ENCODE measurements around the gene TSHZ2.

TSHZ2 gene

GRCh38 chr20:53297154-53297529 is 325.0 kb downstream of the TSHZ2 start:
- Histone ChIP-seq H3K36me3 (no peaks in the 10 kb centered on the region), H3K4me1 (no peaks in the 10 kb centered on the region), H3K27me3 (no peaks in the 10 kb centered on the region), H3K9me3 (no peaks in the 10 kb centered on the region), H3K4me3 (ENCODE audit: low read depth, low read length) (no peak overlapping the region)
- TF ChIP-seq, protein P1, sequence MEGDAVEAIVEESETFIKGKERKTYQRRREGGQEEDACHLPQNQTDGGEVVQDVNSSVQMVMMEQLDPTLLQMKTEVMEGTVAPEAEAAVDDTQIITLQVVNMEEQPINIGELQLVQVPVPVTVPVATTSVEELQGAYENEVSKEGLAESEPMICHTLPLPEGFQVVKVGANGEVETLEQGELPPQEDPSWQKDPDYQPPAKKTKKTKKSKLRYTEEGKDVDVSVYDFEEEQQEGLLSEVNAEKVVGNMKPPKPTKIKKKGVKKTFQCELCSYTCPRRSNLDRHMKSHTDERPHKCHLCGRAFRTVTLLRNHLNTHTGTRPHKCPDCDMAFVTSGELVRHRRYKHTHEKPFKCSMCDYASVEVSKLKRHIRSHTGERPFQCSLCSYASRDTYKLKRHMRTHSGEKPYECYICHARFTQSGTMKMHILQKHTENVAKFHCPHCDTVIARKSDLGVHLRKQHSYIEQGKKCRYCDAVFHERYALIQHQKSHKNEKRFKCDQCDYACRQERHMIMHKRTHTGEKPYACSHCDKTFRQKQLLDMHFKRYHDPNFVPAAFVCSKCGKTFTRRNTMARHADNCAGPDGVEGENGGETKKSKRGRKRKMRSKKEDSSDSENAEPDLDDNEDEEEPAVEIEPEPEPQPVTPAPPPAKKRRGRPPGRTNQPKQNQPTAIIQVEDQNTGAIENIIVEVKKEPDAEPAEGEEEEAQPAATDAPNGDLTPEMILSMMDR (IDR thresholded peaks at IDR 0.05; ENCODE audit: low read depth, low read length), result no peak
- no peak for DNase-seq

DNA sequence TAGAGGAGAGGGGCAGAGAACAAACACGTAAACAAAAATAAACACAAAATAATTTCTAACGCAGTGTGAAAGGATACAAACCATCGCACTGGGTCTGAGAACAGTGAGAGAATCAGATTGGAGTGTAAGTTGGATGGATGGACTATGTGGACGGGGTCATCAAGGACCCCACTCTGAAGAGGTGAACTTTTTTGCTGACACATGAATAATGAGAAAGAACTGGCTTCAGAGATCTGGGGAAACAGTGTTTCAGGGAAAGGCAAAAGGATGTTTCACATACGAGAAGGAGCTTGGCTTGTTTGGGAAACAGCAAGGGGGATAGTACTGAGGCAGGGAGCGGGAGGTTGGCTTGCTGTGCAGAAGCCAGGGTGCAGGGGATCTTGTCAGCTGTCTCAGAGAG is 326.1 kb downstream of the TSHZ2 start:
- Histone ChIP-seq H3K4me3 (ENCODE audit: low read depth, low read length) (no peak overlapping the region), H3K9me3 (no peaks in the 10 kb centered on the region), H3K27me3 (no peaks in the 10 kb centered on the region), H3K36me3 (no peaks in the 10 kb centered on the region), H3K4me1 (no peaks in the 10 kb centered on the region)
- DNase-seq, result no peak
- TF ChIP-seq, protein P1 (IDR thresholded peaks at IDR 0.05; ENCODE audit: low read depth, low read length), result no peak

- TF ChIP-seq, protein P1 (IDR thresholded peaks at IDR 0.05; ENCODE audit: low read depth, low read length), result no peak
- no peak for DNase-seq
- Histone ChIP-seq H3K4me1 (no peaks in the 10 kb centered on the region), H3K27me3 (no peaks in the 10 kb centered on the region), H3K4me3 (ENCODE audit: low read depth, low read length) (no peak overlapping the region), H3K9me3 (no peaks in the 10 kb centered on the region), H3K36me3 (no peaks in the 10 kb centered on the region)
Measured at GRCh38 chr20:53298911-53299310, 326.8 kb downstream of the TSHZ2 start.

DNA sequence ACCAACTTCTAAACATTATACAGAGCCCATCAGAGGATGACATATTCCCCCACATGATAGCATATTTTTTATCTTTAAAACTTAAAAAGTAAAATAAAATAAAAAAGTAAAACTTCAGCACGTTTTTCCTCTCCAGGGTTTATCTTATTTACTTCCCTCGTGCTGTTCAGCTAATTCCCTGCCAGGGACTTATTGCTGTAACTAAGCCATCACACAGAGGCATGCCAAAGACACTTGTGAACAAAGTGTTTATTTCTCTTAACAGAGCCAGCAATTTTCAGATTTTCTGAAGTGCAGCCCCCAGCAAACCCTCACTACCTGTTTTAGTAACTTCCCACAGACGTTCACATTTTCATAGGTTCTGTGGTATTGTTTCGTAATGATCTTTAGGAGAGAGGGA is 327.7 kb downstream of the TSHZ2 start:
- Histone ChIP-seq H3K4me3 (ENCODE audit: low read depth, low read length) (no peak overlapping the region), H3K27me3 (no peaks in the 10 kb centered on the region), H3K4me1 (no peaks in the 10 kb centered on the region), H3K9me3 (no peaks in the 10 kb centered on the region), H3K36me3 (no peaks in the 10 kb centered on the region)
- TF ChIP-seq, protein P1 (IDR thresholded peaks at IDR 0.05; ENCODE audit: low read depth, low read length), result no peak
- DNase-seq, result no peak

- H3K9me3 ChIP-seq, result no peaks in the 10 kb centered on the region
- H3K36me3 ChIP-seq, result no peaks in the 10 kb centered on the region
- no peaks in the 10 kb centered on the region for H3K27me3 ChIP-seq
- TF ChIP-seq, protein P1 (IDR thresholded peaks at IDR 0.05; ENCODE audit: low read depth, low read length), result no peak
- H3K4me3 ChIP-seq (ENCODE audit: low read depth, low read length), result no peak overlapping the region
- no peaks in the 10 kb centered on the region for H3K4me1 ChIP-seq
- DNase-seq, result no peak
Measured at GRCh38 chr20:53301869-53302268, 329.7 kb downstream of the TSHZ2 start.

DNA sequence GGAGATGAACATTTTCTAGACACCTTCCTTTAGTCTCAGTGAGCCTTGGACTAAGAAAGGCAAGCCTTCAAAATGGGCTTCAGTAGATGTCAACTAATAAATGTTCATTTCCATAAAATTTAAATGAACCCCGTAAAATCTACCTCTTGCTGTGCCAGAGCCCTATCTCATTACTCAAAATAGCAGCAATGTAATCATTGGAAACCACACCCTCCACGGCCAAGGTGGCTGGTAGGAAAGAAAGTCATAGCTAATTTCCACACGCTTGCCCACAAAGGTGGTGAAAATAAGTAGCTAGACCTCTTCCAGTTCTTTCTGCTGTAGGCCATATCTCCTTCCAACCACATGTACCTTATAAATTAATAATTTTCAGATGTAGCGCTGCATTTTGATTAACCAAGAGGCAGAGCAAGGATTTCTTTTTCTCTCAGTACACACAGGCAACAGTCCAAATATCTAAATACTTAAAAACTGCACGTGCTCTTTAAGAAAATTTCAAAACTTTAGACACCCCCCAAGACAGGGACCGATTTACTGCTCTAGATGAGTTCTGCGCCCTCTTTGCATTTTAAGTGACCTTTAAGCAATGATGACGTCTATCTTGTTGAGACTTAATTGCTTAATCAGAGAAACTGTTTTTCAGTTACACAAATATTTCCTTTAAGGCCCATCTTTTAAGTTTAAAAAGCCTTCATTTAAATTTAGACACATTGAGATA is 330.7 kb downstream of the TSHZ2 start:
- Histone ChIP-seq H3K27me3 (no peaks in the 10 kb centered on the region), H3K4me1 (no peaks in the 10 kb centered on the region), H3K4me3 (ENCODE audit: low read depth, low read length) (no peak overlapping the region), H3K9me3 (no peaks in the 10 kb centered on the region), H3K36me3 (no peaks in the 10 kb centered on the region)
- TF ChIP-seq, protein P1 (IDR thresholded peaks at IDR 0.05; ENCODE audit: low read depth, low read length), result no peak
- no peak for DNase-seq
